NCI-H82 treated with DMSO at 0.1 percent for 48 hours (cell line): ENCODE results near the gene OR2T5.
"Not testable (repeated sequence)": the region's sequence is repeated elsewhere in the genome, so short reads cannot be mapped to it uniquely, and the experiment has no call there.

ENCODE experiments used
- DNase-seq: peaks from one replicate; lab custom pipeline; 2025; ENCODE audit not compliant: unreplicated experiment; lab: John Stamatoyannopoulos, UW

The OR2T5 gene

GRCh38 chr1:248488289-248488688, at the start of gene OR2T5:
Gene OR2T5, plus strand, starts transcription at chr1:248488589. Its CDS starts 0 bp downstream, at chr1:248488589.
- DNase-seq: not testable (repeated sequence)

GRCh38 chr1:248438668-248439067, 49.7 kb upstream of the OR2T5 start:
- not testable (repeated sequence) for DNase-seq

DNA sequence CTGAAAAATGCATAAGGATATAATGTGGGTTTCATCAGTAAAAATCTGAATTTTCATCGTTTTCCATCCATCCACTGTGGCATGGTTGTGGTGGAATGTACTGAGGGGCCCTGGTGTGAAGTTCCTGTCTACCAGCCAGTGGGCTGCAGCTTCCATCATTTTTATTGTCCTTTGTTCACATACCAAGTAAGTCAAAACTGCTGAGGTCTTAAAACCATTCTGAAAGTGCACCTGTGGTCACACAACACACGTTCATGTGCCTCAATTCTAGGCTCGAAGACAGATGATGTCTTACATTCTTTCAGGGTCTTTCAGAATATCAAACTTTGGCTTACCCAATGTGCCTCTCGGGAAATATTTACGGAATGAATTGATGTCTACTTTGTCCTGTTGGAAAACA, 49.1 kb upstream of the OR2T5 start:
- DNase-seq: not testable (repeated sequence)

- DNase-seq: not testable (repeated sequence)
Observed at GRCh38 chr1:248442500-248443277, 45.7 kb upstream of the OR2T5 start.

- not testable (repeated sequence) for DNase-seq
Observed at GRCh38 chr1:248444603-248445002, 43.8 kb upstream of the OR2T5 start.

DNA sequence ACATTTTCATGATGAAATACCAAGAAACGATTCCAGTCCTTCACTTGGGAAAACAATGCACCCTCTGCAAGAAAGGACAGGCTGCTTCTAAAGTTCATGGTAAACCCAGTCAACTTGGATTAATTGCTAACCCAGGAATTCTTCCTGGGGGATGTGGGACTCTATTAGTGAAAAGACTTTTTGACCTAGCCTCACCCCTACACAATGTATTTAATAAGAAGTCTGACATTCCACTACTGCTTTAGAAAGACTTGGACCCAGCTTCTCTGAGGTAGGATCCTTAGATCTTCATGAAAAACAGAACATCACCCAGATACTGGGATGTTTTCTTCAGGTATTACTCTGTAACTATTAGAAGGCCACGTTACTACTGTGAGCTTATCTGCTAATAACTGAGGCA, 43.0 kb upstream of the OR2T5 start, which contains the start of gene OR2T2:
TSS of gene OR2T2 (plus strand) at position 239 of the 400 bp plus-strand sequence. CDS start 7,161 bp downstream, outside the sequence.
- not testable (repeated sequence) for DNase-seq

DNA sequence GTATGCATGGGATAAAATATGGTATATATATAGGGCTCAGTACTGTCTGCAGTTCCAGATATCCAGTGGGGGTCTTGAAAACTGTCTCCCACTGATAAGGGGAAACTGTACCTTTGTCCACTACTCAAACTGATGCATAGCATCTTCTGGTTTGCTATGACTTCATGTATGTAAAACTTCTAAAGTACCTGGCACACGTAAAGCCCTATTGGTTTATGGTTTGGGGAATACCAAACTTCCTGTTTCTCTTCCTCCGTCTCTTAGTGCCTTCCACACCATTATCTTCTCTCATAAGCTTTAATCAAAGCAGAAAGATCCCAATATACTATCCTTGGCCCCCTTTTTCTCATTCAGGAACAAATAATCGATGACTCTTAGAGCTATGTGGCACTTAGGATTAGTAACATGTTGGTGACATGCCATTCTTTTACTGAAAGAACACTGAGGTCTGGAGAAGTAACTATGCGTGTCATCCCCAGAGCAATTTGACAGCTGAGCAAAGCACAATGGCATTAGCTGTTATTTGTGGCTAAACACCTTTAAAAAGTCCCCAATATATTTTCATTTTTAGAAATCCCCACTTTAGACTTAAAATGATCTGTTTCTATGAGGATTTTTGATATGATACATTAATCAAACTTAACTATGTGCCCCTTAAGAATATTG, 39.8 kb upstream of the OR2T5 start:
- not testable (repeated sequence) for DNase-seq

DNA sequence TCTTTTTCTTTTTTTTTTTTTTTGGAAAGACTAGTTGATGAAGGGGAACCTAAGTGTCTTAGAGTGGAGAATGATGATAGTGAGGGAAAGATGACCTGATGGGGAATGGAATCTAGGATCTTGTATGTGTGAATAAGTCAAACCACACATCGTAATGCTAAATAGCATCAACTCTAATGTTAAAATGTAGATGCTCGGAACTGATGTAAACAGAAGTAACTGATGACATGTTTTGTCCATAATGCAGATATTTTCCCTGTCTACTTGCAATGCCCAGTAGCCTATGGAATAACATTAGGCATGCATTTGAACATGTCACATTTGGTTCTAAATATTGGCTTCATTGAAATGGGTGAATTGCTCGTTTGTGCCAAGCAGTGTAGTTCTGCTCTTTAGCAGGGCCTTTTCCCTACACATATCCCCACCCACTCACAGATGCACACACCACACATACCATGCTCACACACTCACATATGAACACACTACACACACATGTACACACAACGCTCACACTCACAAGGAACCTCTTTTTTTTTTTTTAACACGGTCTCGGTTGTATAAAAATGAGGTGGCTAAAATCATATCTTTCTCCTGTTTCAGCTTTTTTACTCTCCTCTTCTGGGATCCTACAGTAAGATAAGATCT, 38.4 kb upstream of the OR2T5 start:
- not testable (repeated sequence) for DNase-seq

DNA sequence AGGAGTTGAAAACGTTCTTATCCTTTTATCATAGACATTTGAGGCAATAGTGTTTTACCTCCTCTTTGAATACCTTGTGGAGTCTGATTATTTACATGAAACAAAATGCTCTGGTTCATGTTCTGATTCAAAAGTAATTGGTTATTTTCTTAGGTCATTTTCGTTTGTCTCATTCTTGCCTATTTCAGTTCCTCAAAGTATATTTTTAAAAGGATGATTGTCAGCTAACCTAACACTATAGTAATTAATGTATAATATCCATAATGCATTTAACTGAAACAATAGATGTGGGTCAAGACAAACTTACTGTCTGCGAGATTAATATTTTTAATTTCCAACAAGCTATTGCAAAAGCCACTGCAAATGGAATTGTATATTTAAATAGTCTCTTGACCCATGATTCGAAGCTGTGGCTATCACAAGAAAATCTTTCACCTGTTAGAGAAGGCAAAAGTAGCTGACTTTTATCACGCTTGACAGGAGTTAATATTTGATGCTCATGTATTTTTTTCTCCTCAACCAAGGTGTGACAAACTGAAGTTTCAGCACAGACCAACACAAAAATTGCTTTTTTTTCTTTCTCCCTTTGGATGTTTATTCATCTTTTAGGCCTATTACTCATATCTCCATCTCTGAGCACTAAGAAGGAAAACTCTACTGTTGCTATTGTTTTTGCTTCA, 37.8 kb upstream of the OR2T5 start:
- DNase-seq: not testable (repeated sequence)

GRCh38 chr1:248453619-248454018, 34.8 kb upstream of the OR2T5 start:
- not testable (repeated sequence) for DNase-seq

- DNase-seq: not testable (repeated sequence)
Observed at GRCh38 chr1:248455045-248455444, 33.3 kb upstream of the OR2T5 start.

GRCh38 chr1:248456635-248457034, 31.8 kb upstream of the OR2T5 start:
- DNase-seq: not testable (repeated sequence)

DNA sequence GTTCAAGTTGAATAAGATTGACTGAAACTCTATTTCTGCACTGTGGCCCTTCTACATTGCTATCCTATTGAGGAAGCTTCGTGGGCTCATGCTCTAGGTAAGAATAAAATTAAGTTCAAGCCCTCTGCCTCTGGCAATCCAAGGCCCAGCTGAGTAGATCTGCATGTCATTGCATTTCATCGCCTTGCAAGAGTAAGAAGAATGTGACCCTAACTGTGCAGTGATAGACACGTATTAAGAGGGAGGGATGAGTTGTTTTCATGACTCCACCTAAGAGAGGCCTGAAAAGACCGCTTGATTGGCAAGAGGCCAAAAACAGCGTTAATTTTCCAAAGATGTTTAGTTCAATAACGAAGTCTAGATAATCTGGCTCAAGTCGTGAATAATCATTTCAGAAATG, 29.3 kb upstream of the OR2T5 start:
- not testable (repeated sequence) for DNase-seq

DNA sequence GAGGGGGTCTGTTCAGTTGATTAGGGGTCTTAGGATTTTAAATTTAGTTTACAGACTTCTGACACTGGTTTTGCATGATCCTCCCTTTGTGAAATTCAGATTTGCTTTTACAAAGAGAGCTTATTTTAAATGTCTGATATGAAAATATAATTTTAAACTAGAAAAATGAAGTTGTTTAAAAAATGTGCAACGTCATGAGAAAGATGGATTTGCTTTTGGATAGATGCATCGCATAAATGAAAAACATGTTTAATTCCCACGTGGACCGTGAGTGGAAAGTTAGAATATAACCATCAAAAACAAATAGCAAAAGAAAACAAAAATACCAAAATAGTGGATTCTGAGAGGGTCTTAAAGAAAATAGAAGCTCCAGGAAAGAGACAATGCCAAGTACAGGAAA, 17.2 kb upstream of the OR2T5 start:
- no peak for DNase-seq

DNA sequence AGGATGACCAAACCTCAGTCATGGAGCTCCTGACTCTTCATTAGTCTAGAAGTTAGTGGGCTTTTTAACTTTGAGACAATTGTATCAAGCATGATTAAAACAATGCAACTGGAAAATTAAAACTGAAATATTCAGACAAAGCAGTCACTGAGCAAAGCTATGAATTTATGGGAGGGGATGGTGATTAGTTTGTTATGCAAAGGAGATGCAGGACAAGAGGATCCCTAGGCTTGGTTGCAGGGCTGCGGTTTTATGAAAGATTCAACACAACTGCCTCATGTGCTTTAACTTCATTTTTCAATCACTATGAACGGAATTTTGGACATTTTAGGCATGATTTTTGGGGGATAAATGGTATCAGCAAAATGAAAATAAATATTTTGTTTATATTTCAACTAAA, 16.3 kb upstream of the OR2T5 start:
- DNase-seq: not testable (repeated sequence)

DNA sequence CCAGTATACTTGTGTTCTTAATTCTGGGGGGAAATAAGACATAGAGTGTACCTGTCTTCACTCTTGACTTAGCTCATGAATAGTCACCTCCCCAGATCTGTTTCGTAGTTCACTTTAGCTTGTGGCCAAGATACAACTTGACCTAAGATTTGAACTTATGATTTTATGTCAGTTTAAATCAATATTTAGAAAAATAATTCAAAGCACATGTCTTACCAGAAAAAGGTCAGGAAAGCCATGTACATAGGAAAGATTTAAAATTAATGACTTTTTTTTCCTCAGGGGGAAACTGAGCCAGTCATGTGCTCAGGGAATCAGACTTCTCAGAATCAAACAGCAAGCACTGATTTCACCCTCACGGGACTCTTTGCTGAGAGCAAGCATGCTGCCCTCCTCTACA, 15.3 kb upstream of the OR2T5 start, which contains the start of gene OR2T3:
TSS of gene OR2T3 (plus strand) at position 301 of the 400 bp plus-strand sequence. CDS start at position 301, 0 bp downstream.
- not testable (repeated sequence) for DNase-seq

DNA sequence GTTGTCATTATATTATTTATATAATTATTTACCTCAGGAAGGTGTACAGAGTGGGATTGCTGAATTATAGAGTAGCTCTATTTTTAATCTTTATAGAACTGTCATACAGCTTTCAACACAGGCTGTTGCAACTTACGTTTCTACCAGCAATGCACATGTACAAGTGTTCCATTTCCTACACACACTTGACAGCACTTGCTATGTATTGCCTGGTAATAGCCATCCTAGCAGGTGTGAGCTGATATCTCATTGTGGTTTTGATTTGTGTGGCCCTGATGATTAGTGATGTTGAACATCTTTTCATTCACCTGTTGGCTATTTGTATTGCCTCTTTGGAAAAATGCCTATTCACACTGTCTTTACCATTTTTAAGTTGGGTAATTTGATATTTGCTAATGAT, 12.7 kb upstream of the OR2T5 start:
- not testable (repeated sequence) for DNase-seq

- DNase-seq: not testable (repeated sequence)
Observed at GRCh38 chr1:248481686-248482579, 6.5 kb upstream of the OR2T5 start.

DNA sequence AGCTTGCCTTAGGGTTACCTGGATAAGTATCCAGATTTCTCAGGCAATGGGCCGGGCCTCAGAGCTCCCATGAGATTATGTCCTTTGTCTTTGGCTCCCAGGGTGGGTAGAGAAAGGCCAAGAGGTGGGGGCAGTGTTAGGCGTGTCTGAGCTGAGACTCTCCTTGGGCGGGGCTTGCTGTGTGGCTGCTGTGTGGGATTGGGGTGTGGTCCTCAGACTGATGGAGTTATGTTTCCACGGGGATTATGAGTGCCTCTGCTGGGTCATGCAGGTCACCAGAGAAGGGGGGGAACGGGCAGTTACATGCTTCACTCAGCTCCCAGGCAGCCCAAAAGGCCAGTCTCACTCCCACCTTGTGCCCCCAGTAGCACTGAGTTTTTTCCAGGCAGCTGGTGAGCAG, 8.3 kb downstream of the OR2T5 start:
- DNase-seq: not testable (repeated sequence)
